ENCODE measurements around the gene CAP1.

CAP1 gene

GRCh38 chr1:40092241-40092640 is 51.7 kb downstream of the CAP1 start:
- H3K4me3 ChIP-seq (replicated peaks; ENCODE audit: low read depth, low read length) = no peak overlapping the region
- TF ChIP-seq CTCF (IDR thresholded peaks at IDR 0.05; ENCODE audit: insufficient read depth, low read length, poor library complexity, severe bottlenecking) = no peak
- no peak for DNase-seq (ENCODE audit: extremely low read depth, insufficient read length)
- no peaks in the 10 kb centered on the region for H3K27me3 ChIP-seq (replicated peaks; ENCODE audit: control insufficient read depth, insufficient read depth, low read length)
- H3K36me3 ChIP-seq (ENCODE audit: control insufficient read depth, insufficient read depth, low read length) = no peaks in the 10 kb centered on the region; the same call in none of the 2 replicates

- no peak for TF ChIP-seq CTCF (IDR thresholded peaks at IDR 0.05; ENCODE audit: insufficient read depth, low read length, poor library complexity, severe bottlenecking)
- no peak overlapping the region for H3K4me3 ChIP-seq (replicated peaks; ENCODE audit: low read depth, low read length)
- no peak for DNase-seq (ENCODE audit: extremely low read depth, insufficient read length)
- no peaks in the 10 kb centered on the region; the same call in none of the 2 replicates for H3K36me3 ChIP-seq (ENCODE audit: control insufficient read depth, insufficient read depth, low read length)
- no peaks in the 10 kb centered on the region for H3K27me3 ChIP-seq (replicated peaks; ENCODE audit: control insufficient read depth, insufficient read depth, low read length)
These were observed 52.4 kb downstream of the CAP1 start for GRCh38 chr1:40092706-40093639.

GRCh38 chr1:40094466-40095110 is 54.1 kb downstream of the CAP1 start:
- no peak overlapping the region for H3K4me3 ChIP-seq (replicated peaks; ENCODE audit: low read depth, low read length)
- no peak for DNase-seq (ENCODE audit: extremely low read depth, insufficient read length)
- TF ChIP-seq CTCF (IDR thresholded peaks at IDR 0.05; ENCODE audit: insufficient read depth, low read length, poor library complexity, severe bottlenecking) = no peak
- no peaks in the 10 kb centered on the region; the same call in 1 of the 2 replicates for H3K36me3 ChIP-seq (ENCODE audit: control insufficient read depth, insufficient read depth, low read length)
- H3K27me3 ChIP-seq (replicated peaks; ENCODE audit: control insufficient read depth, insufficient read depth, low read length) = no peaks in the 10 kb centered on the region

GRCh38 chr1:40095806-40096205 is 55.3 kb downstream of the CAP1 start:
- Histone ChIP-seq H3K27me3 (replicated peaks; ENCODE audit: control insufficient read depth, insufficient read depth, low read length) (no peaks in the 10 kb centered on the region), H3K4me3 (replicated peaks; ENCODE audit: low read depth, low read length) (no peak overlapping the region), H3K36me3 (ENCODE audit: control insufficient read depth, insufficient read depth, low read length) (no peaks in the 10 kb centered on the region; the same call in 1 of the 2 replicates)
- no peak for DNase-seq (ENCODE audit: extremely low read depth, insufficient read length)
- TF ChIP-seq CTCF (IDR thresholded peaks at IDR 0.05; ENCODE audit: insufficient read depth, low read length, poor library complexity, severe bottlenecking) = no peak

- DNase-seq (ENCODE audit: extremely low read depth, insufficient read length) = no peak
- Histone ChIP-seq H3K4me3 (replicated peaks; ENCODE audit: low read depth, low read length) (peak overlapping the region; percentile 91), H3K36me3 (ENCODE audit: control insufficient read depth, insufficient read depth, low read length) (no peaks in the 10 kb centered on the region; the same call in 1 of the 2 replicates), H3K27me3 (replicated peaks; ENCODE audit: control insufficient read depth, insufficient read depth, low read length) (no peaks in the 10 kb centered on the region)
- no peak for TF ChIP-seq CTCF (IDR thresholded peaks at IDR 0.05; ENCODE audit: insufficient read depth, low read length, poor library complexity, severe bottlenecking)
These were observed 56.1 kb downstream of the CAP1 start for GRCh38 chr1:40096646-40096976.

All from GM06990 (cell line).